ENCODE results near the gene JUP. TPM values are rescaled to one million over a fixed set of nuclear protein-coding genes. Genes with fewer than 3 reads are reported as not detected.

Gene JUP
- total RNA-seq, 1 donor from 2014 or later: 92.5 TPM

- H3K27me3 ChIP-seq (ENCODE audit: low read depth): peaks cover 6% of the 10 kb centered on the region
These were observed 78.5 kb downstream of the JUP start for GRCh38 chr17:41707803-41708669.

GRCh38 chr17:41705271-41705991 is 81.1 kb downstream of the JUP start:
- ATAC-seq (no peak), DNase-seq (no peak)
- no peak for TF ChIP-seq CTCF (IDR thresholded peaks at IDR 0.05)
- intact Hi-C loops (cut with DNase I): no loop called here
- H3K4me3 ChIP-seq: no peak overlapping the region
- H3K4me1 ChIP-seq: no peaks in the 10 kb centered on the region
- no peaks in the 10 kb centered on the region for H3K36me3 ChIP-seq
- no peaks in the 10 kb centered on the region for H3K9me3 ChIP-seq
- no peak overlapping the region for H3K27ac ChIP-seq
- no peaks in the 10 kb centered on the region for H3K27me3 ChIP-seq (ENCODE audit: low read depth)

More at GRCh38 chr17:41707803-41708669, 78.5 kb downstream of the JUP start:
- no peaks in the 10 kb centered on the region for H3K4me1 ChIP-seq
- TF ChIP-seq CTCF (IDR thresholded peaks at IDR 0.05): no peak
- no peaks in the 10 kb centered on the region for H3K9me3 ChIP-seq
- H3K27ac ChIP-seq: no peak overlapping the region
- H3K4me3 ChIP-seq: no peak overlapping the region
- intact Hi-C loops (cut with DNase I): no loop called here
- ATAC-seq (no peak), DNase-seq (no peak)
- no peaks in the 10 kb centered on the region for H3K36me3 ChIP-seq

Other genes with a start within 250 kb of the JUP start
- not detected for gene KRT9, start 214.7 kb downstream of the JUP start, total RNA-seq
- gene KRT14, start 199.8 kb downstream of the JUP start, total RNA-seq: not detected
- gene KRT16, start 173.9 kb downstream of the JUP start, total RNA-seq: not detected
- 2.6 TPM for gene KRT17, start 162.1 kb downstream of the JUP start, total RNA-seq
- gene EIF1, start 97.8 kb downstream of the JUP start, total RNA-seq: 943 TPM
- gene GAST, start 74.4 kb downstream of the JUP start, total RNA-seq: not detected
- gene HAP1, start 52.1 kb downstream of the JUP start, total RNA-seq: 0.62 TPM
- 9.2 TPM for gene P3H4, start 25.2 kb upstream of the JUP start, total RNA-seq
- gene FKBP10, start 26.3 kb upstream of the JUP start, total RNA-seq: 27.4 TPM
- 32.0 TPM for gene NT5C3B, start 49.5 kb upstream of the JUP start, total RNA-seq
- gene KLHL10, start 51.1 kb upstream of the JUP start, total RNA-seq: 0.50 TPM
- 12.3 TPM for gene KLHL11, start 78.7 kb upstream of the JUP start, total RNA-seq
- 105 TPM for gene ACLY, start 132.2 kb upstream of the JUP start, total RNA-seq
- 5.4 TPM for gene ODAD4, start 143.9 kb upstream of the JUP start, total RNA-seq
- gene CNP, start 180.1 kb upstream of the JUP start, total RNA-seq: 46.3 TPM
- 82.0 TPM for gene DNAJC7, start 230.7 kb upstream of the JUP start, total RNA-seq
- 27.1 TPM for gene NKIRAS2, start 233.4 kb upstream of the JUP start, total RNA-seq

All from lower lobe of right lung (tissue), 2 donors.